Suprapubic skin (tissue), 4 donors: ENCODE measurements around the gene IFT43. TPM values are rescaled to one million over a fixed set of nuclear protein-coding genes. Genes with fewer than 3 reads are reported as not detected.

Experiments
- DNase-seq, 2 donors: peaks; one replicate each; pipeline ENCODE4 v3.0.0-alpha.2; 2019; ENCODE audit warnings: low spot score in 2 of 2
- H3K27ac ChIP-seq: fragments of 200-600 bp; sonication (generic); one replicate; pipeline ENCODE4 v1.5.1; 2019
- H3K27me3 ChIP-seq: fragments of 200-600 bp; sonication (generic); one replicate; pipeline ENCODE4 v1.5.1; 2019
- H3K36me3 ChIP-seq: fragments of 200-600 bp; sonication (generic); one replicate; pipeline ENCODE4 v1.5.1; 2019
- H3K4me1 ChIP-seq: fragments of 200-600 bp; sonication (generic); one replicate; pipeline ENCODE4 v1.5.1; 2019
- H3K4me3 ChIP-seq: fragments of 200-600 bp; sonication (generic); one replicate; pipeline ENCODE4 v1.5.1; 2019; ENCODE audit warnings: mild to moderate bottlenecking
- H3K9me3 ChIP-seq: fragments of 200-600 bp; sonication (generic); one replicate; pipeline ENCODE4 v1.5.1; 2019
- CTCF ChIP-seq, 2 donors: fragments of 200-600 bp in 1 of 2; fragments of 450-650 bp in 1 of 2; sonication (generic) in 1 of 2; IDR thresholded peaks; one replicate each; pipeline ENCODE4 v1.5.1; 2016 to 2019; ENCODE audit warnings: antibody characterized with exemption in 2 of 2, mild to moderate bottlenecking in 1 of 2, moderate library complexity in 1 of 2
- EP300 ChIP-seq: sonication (generic); formaldehyde crosslinking; IDR thresholded peaks from one replicate; pipeline ENCODE4 v1.6.1; 2017; ENCODE audit warnings: antibody characterized with exemption
- POLR2A ChIP-seq, 2 donors: fragments of 450-650 bp; IDR thresholded peaks; one replicate each; pipeline ENCODE4 v1.6.1; 2017; ENCODE audit warnings: antibody characterized with exemption in 2 of 2, mild to moderate bottlenecking in 2 of 2, moderate library complexity in 2 of 2
- POLR2AphosphoS5 ChIP-seq, 3 donors: sonication (generic); formaldehyde crosslinking; IDR thresholded peaks; one replicate each; pipeline ENCODE4 v1.6.1; 2017; ENCODE audit warnings: antibody characterized with exemption in 3 of 3
- WGBS: methylation state at CpG from one replicate; pipeline ENCODE4 v1.1.5; 2018; 5-methylcytosine and 5-hydroxymethylcytosine counted together
- total RNA-seq, 4 donors: library from RNA; depleted of rRNA; stranded (reverse); fragments of >200 nt; gene quantifications; one replicate each; pipeline ENCODE4 v1.1.0, GENCODE V29; 2016

IFT43 gene
- total RNA-seq, 4 donors from 2014 or later, result 20.3 to 27.8 (median 22.0) TPM

DNA sequence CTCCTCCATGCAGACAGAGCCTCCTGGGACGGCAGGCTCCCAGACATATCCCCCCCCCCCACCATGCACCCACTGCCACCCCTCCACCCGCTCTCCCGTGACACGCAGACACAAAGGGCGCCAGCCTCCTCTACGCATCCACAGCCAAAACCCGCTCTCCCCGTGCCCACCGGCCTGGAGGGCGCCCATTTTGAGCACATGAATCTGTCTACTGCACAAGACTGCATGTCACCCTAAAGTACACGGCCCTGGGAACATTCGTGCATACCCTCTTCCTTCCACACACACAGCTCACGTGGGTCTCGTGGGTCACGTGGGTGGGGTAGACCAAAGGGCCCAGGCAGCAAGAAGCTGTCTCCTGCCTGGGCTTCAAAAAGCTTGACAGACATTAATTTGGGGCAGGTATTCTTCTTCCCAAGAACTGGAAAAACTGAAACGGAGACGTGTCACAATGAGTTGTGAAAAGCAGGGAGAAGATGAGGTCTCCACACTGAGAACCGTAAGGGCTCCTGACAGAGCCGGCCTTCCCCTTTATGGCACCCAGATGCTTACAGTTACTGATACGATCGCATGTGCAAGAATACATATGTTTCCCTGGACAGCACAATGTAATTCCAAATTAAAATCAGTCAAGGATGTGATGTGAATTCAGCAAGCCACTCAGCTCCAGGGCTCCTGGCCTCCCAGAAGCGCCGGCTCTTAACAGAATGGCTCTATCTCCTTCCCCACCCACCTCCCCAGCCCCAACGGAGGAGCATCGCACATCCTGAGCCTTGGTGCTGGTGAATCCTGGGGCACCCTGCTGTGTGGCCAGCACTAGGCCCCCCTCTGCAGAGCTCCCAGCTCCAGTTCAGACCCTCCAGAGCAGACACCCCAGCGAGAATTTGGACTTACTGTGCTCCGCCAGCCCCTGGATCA lies 5.7 kb upstream of the IFT43 start:
- Histone ChIP-seq H3K4me3 (peak overlapping the region; percentile 83), H3K4me1 (peaks cover 48% of the 10 kb centered on the region), H3K9me3 (no peaks in the 10 kb centered on the region), H3K36me3 (no peaks in the 10 kb centered on the region), H3K27ac (peak overlapping the region; percentile 93), H3K27me3 (no peaks in the 10 kb centered on the region)
- no peak for TF ChIP-seq CTCF (IDR thresholded peaks at IDR 0.05)
- no peak for TF ChIP-seq POLR2A (IDR thresholded peaks at IDR 0.05)
- no peak for TF ChIP-seq EP300
- no peak for TF ChIP-seq POLR2AphosphoS5 (IDR thresholded peaks at IDR 0.05)
- no peak for DNase-seq
- 57% methylated on average over 27 of the region's 27 CpGs for WGBS

- Histone ChIP-seq H3K27me3 (no peaks in the 10 kb centered on the region), H3K4me1 (peaks cover 52% of the 10 kb centered on the region), H3K27ac (peak overlapping the region; percentile 93), H3K36me3 (no peaks in the 10 kb centered on the region), H3K9me3 (no peaks in the 10 kb centered on the region), H3K4me3 (peak overlapping the region; percentile 83)
- 52% methylated on average over 8 of the region's 8 CpGs for WGBS
- DNase-seq, result no peak
- no peak for TF ChIP-seq EP300
Observed at GRCh38 chr14:75980856-75981255, 4.7 kb upstream of the IFT43 start.

GRCh38 chr14:75981426-75982265 lies 3.9 kb upstream of the IFT43 start, which contains the start of gene TGFB3:
TSS of gene TGFB3 (minus strand) at chr14:75981995. CDS start at chr14:75980893, 1,102 bp downstream.
- Histone ChIP-seq H3K36me3 (no peaks in the 10 kb centered on the region), H3K9me3 (no peaks in the 10 kb centered on the region), H3K27me3 (no peaks in the 10 kb centered on the region), H3K27ac (peak within 1 kb of the TSS; percentile 93), H3K4me1 (peaks cover 59% of the 10 kb centered on the region), H3K4me3 (peak within 1 kb of the TSS; percentile 83)
- DNase-seq, result peak; percentile 86 to 87
- TF ChIP-seq EP300 (no peak), POLR2A (IDR thresholded peaks at IDR 0.05) (peak in 1 of 2 donors; percentile 54), CTCF (IDR thresholded peaks at IDR 0.05) (no peak), POLR2AphosphoS5 (IDR thresholded peaks at IDR 0.05) (no peak)
- under 1% methylated on average over 26 of the region's 26 CpGs for WGBS

DNA sequence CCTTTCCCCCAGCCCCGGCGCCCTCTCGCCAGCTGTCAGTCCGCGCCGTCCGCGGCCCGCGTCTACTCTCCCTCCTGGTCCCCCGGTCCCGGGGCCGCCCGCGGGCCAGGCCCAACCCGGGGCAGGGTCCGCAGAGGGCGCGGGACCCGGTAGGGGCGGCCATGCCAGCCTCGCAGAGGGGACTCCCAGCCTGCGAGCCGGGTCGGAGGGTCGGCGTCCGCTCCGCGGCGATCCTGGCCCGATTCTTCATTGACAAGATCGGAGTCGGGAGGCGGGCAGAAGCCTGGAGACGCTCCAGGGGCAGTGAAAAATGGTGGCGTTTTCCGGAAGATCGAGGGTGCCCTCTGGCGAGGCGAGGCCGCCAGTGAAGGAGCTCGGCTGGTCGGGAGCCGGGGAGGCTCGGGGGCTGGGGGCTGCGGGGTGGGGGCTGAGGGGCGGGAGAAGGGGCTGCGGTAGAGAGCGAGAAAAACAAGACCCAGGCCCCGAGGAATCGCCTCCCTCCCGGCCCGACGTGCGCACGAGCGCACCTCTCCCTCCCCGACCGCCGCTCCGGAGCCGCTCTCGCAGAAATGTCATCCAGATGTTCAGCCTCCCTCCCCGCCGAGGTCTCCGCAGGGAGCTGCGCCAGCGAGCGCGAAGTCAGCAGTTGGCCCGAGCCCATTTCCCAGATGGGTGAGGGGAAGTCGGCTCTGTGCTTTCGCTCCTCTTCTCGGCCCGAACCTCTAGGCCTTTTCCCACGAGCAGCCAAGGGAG lies 3.1 kb upstream of the IFT43 start:
- 1% methylated on average over 27 of the region's 77 CpGs for WGBS
- peaks cover 64% of the 10 kb centered on the region for H3K4me1 ChIP-seq
- H3K36me3 ChIP-seq, result no peaks in the 10 kb centered on the region
- DNase-seq, result peak; percentile 92 to 94
- no peaks in the 10 kb centered on the region for H3K27me3 ChIP-seq
- H3K27ac ChIP-seq, result peak overlapping the region; percentile 93
- TF ChIP-seq POLR2A (IDR thresholded peaks at IDR 0.05) (no peak), POLR2AphosphoS5 (IDR thresholded peaks at IDR 0.05) (no peak), CTCF (IDR thresholded peaks at IDR 0.05) (peak; percentile 4 to 75), EP300 (no peak)
- no peaks in the 10 kb centered on the region for H3K9me3 ChIP-seq
- peak overlapping the region; percentile 83 for H3K4me3 ChIP-seq

DNA sequence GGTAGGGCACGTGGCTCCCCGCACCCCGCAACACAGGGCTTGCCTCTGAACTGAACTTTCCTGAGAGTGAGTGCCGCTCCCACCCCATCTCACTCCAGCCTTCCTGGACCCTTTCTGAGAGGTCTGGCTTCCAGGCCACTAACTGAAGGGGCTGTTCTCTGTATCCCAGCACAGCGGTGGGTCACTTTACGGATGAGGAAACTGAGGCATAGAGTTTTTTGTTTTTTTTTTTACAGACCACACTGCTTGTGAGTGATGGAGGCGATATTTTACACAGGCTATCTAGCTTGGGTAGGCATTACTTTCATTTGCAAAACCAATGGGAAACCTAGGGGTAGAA lies 2.6 kb upstream of the IFT43 start:
- no peaks in the 10 kb centered on the region for H3K9me3 ChIP-seq
- TF ChIP-seq CTCF (IDR thresholded peaks at IDR 0.05) (no peak), POLR2AphosphoS5 (IDR thresholded peaks at IDR 0.05) (no peak), EP300 (no peak), POLR2A (IDR thresholded peaks at IDR 0.05) (no peak)
- no peaks in the 10 kb centered on the region for H3K27me3 ChIP-seq
- peak overlapping the region; percentile 93 for H3K27ac ChIP-seq
- peaks cover 59% of the 10 kb centered on the region for H3K4me1 ChIP-seq
- DNase-seq, result no peak
- H3K36me3 ChIP-seq, result no peaks in the 10 kb centered on the region
- WGBS, result 38% methylated on average over 6 of the region's 7 CpGs
- H3K4me3 ChIP-seq, result peak overlapping the region; percentile 83
